HepG2 (cell line): ENCODE results near the gene ZNF500. TPM values are rescaled to one million over a fixed set of nuclear protein-coding genes. Genes with fewer than 3 reads are reported as not detected.

Experiments
- CHD2 ChIP-seq: IDR thresholded peaks from 2 replicates; pipeline ENCODE4 v1.6.1; 2011; ENCODE audit warnings: low read depth, low read length, improper control_type of control experiment
- GLMP ChIP-seq: sonication (generic); formaldehyde crosslinking; IDR thresholded peaks from 2 replicates; pipeline ENCODE4 v1.9.0; 2021; ENCODE audit warnings: missing genetic modification reagents, mild to moderate bottlenecking, borderline replicate concordance
- HES4 ChIP-seq: sonication (generic); formaldehyde crosslinking; IDR thresholded peaks from 2 replicates; pipeline ENCODE4 v1.9.0; 2021; ENCODE audit warnings: mild to moderate bottlenecking, missing genetic modification reagents, borderline replicate concordance
- HNRNPL ChIP-seq: fragments of 200-400 bp; formaldehyde crosslinking; IDR thresholded peaks from 2 replicates; pipeline ENCODE4 v1.6.1; 2017; ENCODE audit warnings: mild to moderate bottlenecking, low read depth, low read length
- MXD4 ChIP-seq: IDR thresholded peaks from 2 replicates; pipeline ENCODE4 v1.6.1; 2016; ENCODE audit warnings: mild to moderate bottlenecking, missing biosample characterization, missing genetic modification reagents
- NR2F1 ChIP-seq, 2 experiments: fragments of 450-650 bp in 1 of 2; formaldehyde crosslinking in 1 of 2; IDR thresholded peaks; 2 replicates each; pipeline versions ENCODE4 v1.5.0 to v1.6.1; 2016 to 2020; ENCODE audit warnings: mild to moderate bottlenecking in 1 of 2, missing compliant biosample characterization in 1 of 2, missing genetic modification reagents in 1 of 2, moderate library complexity in 1 of 2
- RARA ChIP-seq: IDR thresholded peaks from 2 replicates; pipeline ENCODE4 v1.6.1; 2016; ENCODE audit warnings: missing genetic modification reagents, missing compliant biosample characterization
- REST ChIP-seq, 2 experiments: IDR thresholded peaks; 2 replicates each; pipeline ENCODE4 v1.6.1; 2011 to 2012; ENCODE audit warnings: low read length in 2 of 2, borderline replicate concordance in 1 of 2, low read depth in 1 of 2, mild to moderate bottlenecking in 1 of 2, moderate library complexity in 1 of 2
- SMAD1 ChIP-seq: sonication (generic); formaldehyde crosslinking; IDR thresholded peaks from 2 replicates; pipeline ENCODE4 v1.4.0; 2020; ENCODE audit warnings: missing genetic modification reagents, low read depth, mild to moderate bottlenecking, borderline replicate concordance
- SPEN ChIP-seq: sonication (generic); formaldehyde crosslinking; IDR thresholded peaks from 2 replicates; pipeline ENCODE4 v1.5.1; 2020; ENCODE audit warnings: low read depth, mild to moderate bottlenecking, missing genetic modification reagents
- TAF1 ChIP-seq: sonication (generic); formaldehyde crosslinking; IDR thresholded peaks from 2 replicates; pipeline ENCODE4 v1.4.0; 2020; ENCODE audit warnings: missing genetic modification reagents
- USF2 ChIP-seq, 2 experiments: sonication (generic) in 1 of 2; formaldehyde crosslinking in 1 of 2; IDR thresholded peaks; 2 replicates each; pipeline versions ENCODE4 v1.5.1 to v1.6.1; 2011 to 2020; ENCODE audit warnings: borderline replicate concordance in 1 of 2, low read depth in 1 of 2, low read length in 1 of 2, mild to moderate bottlenecking in 1 of 2, missing genetic modification reagents in 1 of 2, moderate library complexity in 1 of 2
- ZC3H13 ChIP-seq: sonication (generic); formaldehyde crosslinking; IDR thresholded peaks from 2 replicates; pipeline ENCODE4 v1.8.1; 2023; ENCODE audit warnings: mild to moderate bottlenecking, missing genetic modification reagents, moderate library complexity
- ZEB1 ChIP-seq: IDR thresholded peaks from 2 replicates; pipeline ENCODE4 v1.6.1; 2012; ENCODE audit warnings: mild to moderate bottlenecking, low read depth, inconsistent platforms; ENCODE audit not compliant: insufficient replicate concordance
- ZNF275 ChIP-seq: sonication (generic); formaldehyde crosslinking; IDR thresholded peaks from 2 replicates; pipeline ENCODE4 v1.8.0; 2022; ENCODE audit warnings: missing genetic modification reagents, mild to moderate bottlenecking, inconsistent platforms, borderline replicate concordance
- ZNF496 ChIP-seq: sonication (generic); formaldehyde crosslinking; IDR thresholded peaks from 2 replicates; pipeline ENCODE4 v1.8.1; 2023; ENCODE audit warnings: mild to moderate bottlenecking, moderate library complexity, missing genetic modification reagents; ENCODE audit not compliant: insufficient replicate concordance
- ZNF549 ChIP-seq: sonication (generic); formaldehyde crosslinking; IDR thresholded peaks from 2 replicates; pipeline ENCODE4 v1.5.0; 2020; ENCODE audit warnings: missing genetic modification reagents
- ZNF740 ChIP-seq: sonication (generic); formaldehyde crosslinking; IDR thresholded peaks from 2 replicates; pipeline ENCODE4 v1.4.0; 2020; ENCODE audit warnings: missing genetic modification reagents
- ZNF777 ChIP-seq: sonication (generic); formaldehyde crosslinking; IDR thresholded peaks from 2 replicates; pipeline ENCODE4 v1.4.0; 2020; ENCODE audit warnings: missing genetic modification reagents
- ZNF816 ChIP-seq: sonication (generic); formaldehyde crosslinking; IDR thresholded peaks from 2 replicates; pipeline ENCODE4 v1.8.0; 2022; ENCODE audit warnings: missing genetic modification reagents, mild to moderate bottlenecking, borderline replicate concordance
- polyA plus RNA-seq, 8 experiments: library from polyadenylated mRNA; depleted of rRNA in 3 of 8; stranded (reverse) in 7 of 8; unstranded in 1 of 8; fragments of >200 nt; fragmentation: Illumina TruSeq in 4 of 8; extraction: Trizol in 4 of 8; gene quantifications; 2 replicates each; pipeline versions ENCODE4 v1.2.1 to v1.2.3, GENCODE V29; 2011 to 2016; ENCODE audit warnings: low read depth in 4 of 8, missing spikeins in 1 of 8, mixed read lengths in 1 of 8; ENCODE audit not compliant: insufficient read depth in 1 of 8
- total RNA-seq, 5 experiments: library from RNA; depleted of rRNA; stranded (reverse); fragments of >200 nt; fragmentation: Illumina TruSeq; extraction: Trizol; gene quantifications; 2 replicates each; pipeline ENCODE4 v1.2.3, GENCODE V29; 2016; ENCODE audit warnings: low read depth in 1 of 5

ZNF500 gene
- total and polyA plus RNA-seq, 2 of the 13 experiments (the other 11 are each of a cell fraction or from before 2014, with no cell fraction given) = 6.1 to 12.2 TPM

GRCh38 chr16:4800290-4801041 is 33.5 kb upstream of the ZNF500 start (continued):
- no peak for TF ChIP-seq USF2 (IDR thresholded peaks at IDR 0.05; ENCODE audit: low read depth, low read length)
- no peak for TF ChIP-seq USF2 (CRISPR knock-in tag; IDR thresholded peaks at IDR 0.05; ENCODE audit: borderline replicate concordance)
- TF ChIP-seq SPEN (CRISPR knock-in tag) = no peak
- TF ChIP-seq ZC3H13 (CRISPR knock-in tag) = no peak
- no peak for TF ChIP-seq HNRNPL
- TF ChIP-seq ZNF496 = no peak
- no peak for TF ChIP-seq ZNF777
- no peak for TF ChIP-seq ZEB1
- TF ChIP-seq ZNF816 (CRISPR knock-in tag) = no peak
- TF ChIP-seq GLMP (CRISPR knock-in tag) = no peak
- no peak for TF ChIP-seq CHD2
- TF ChIP-seq SMAD1 (CRISPR knock-in tag) = no peak
- TF ChIP-seq MXD4 = no peak
- TF ChIP-seq REST (IDR thresholded peaks at IDR 0.05; ENCODE audit: borderline replicate concordance in 1 of 2, low read depth in 1 of 2, low read length in 2 of 2) = no peak
- TF ChIP-seq ZNF549 (CRISPR knock-in tag) = no peak
- TF ChIP-seq ZNF275 (CRISPR knock-in tag) = no peak
- TF ChIP-seq TAF1 = no peak
- no peak for TF ChIP-seq NR2F1 (CRISPR knock-in tag; IDR thresholded peaks at IDR 0.05)
- TF ChIP-seq RARA = 0 out of 2 replicates have a peak, but pooled peaks have one; percentile 19
- no peak for TF ChIP-seq HES4 (CRISPR knock-in tag)
- TF ChIP-seq ZNF740 = peak; percentile 95
